HG03520 (cell line): ENCODE results near the gene RELB.
"Not testable (repeated sequence)": the region's sequence is repeated elsewhere in the genome, so short reads cannot be mapped to it uniquely, and the experiment has no call there.

ENCODE experiments used
- ATAC-seq: cut with Tn5 transposase; IDR thresholded peaks from one replicate; pipeline ENCODE4 v1.9.1; 2021; ENCODE audit warnings: mild to moderate bottlenecking, moderate library complexity; ENCODE audit not compliant: unreplicated experiment

The RELB gene

GRCh38 chr19:44987148-44987675 is 14.1 kb upstream of the RELB start:
- no peak for ATAC-seq

DNA sequence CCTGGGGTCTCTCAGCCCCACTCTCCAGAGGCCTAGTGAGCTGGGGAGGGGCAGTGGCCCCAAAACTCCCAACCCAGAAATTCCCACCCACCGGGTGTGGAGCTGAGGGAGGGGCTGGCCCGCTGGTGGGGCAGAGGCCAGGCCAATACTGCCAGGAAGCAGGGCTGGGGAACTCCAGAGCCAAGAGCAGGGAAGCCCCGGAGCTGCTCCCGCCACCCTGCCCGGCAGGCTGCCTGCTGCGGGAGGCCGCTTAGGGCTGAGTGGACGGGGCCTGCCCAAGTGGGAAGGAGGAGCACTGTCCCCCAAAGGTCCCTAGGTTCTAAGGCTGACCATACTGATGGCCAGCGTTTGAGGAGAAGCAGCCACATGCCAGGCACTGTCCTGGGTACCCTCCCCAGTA is 13.0 kb upstream of the RELB start:
- ATAC-seq = no peak

- no peak for ATAC-seq
These were observed 12.2 kb upstream of the RELB start for GRCh38 chr19:44988896-44989556.

GRCh38 chr19:44990459-44990858 is 10.8 kb upstream of the RELB start:
- ATAC-seq = no peak

GRCh38 chr19:44990966-44991365 is 10.3 kb upstream of the RELB start:
- ATAC-seq = no peak

DNA sequence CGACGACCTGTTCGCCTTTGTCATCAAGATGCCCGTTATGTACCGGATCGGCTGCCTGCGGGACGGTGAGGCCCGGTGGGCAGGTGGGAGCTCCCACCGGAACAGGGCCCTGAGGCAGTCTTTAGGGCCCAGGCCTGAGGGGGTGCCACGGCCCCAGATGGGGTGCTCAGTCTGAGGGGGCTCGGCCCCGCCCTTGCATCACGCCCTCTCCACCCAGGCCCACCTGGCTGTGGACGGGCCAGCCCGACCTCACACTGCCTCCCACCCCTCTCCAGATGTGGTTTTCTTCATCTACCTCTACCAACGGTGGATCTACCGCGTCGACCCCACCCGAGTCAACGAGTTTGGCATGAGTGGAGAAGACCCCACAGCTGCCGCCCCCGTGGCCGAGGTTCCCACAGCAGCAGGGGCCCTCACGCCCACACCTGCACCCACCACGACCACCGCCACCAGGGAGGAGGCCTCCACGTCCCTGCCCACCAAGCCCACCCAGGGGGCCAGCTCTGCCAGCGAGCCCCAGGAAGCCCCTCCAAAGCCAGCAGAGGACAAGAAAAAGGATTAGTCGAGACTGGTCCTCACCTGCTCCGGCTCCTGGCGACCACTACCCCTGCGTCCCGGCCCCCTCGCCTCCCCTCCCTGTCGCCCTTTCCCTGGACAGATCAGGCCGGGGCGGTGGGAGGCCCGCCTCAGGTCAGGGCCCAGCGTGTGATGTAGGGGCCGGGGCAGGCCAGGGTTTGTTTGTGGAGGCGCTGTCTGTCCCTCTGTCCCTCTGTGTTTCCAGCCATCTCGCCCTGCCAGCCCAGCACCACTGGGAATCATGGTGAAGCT is 8.7 kb upstream of the RELB start:
- ATAC-seq = no peak

DNA sequence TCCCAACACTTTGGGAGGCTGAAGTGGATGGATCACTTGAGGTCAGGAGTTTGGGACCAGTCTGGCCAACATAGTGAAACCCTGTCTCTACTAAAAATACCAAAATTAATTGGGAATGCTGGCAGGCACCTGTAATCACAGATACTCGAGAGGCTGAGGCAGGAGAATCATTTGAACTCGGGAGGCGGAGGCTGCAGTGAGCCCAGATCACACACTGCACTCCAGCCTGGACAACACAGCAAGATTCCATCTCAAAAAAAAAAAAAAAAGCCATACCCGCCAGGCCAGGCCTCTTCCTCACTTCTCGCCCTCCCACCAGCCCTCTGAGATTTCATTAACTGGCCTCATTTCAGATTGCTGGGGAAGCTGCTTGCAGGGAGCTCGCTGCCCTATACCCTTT is 7.7 kb upstream of the RELB start:
- ATAC-seq = no peak

DNA sequence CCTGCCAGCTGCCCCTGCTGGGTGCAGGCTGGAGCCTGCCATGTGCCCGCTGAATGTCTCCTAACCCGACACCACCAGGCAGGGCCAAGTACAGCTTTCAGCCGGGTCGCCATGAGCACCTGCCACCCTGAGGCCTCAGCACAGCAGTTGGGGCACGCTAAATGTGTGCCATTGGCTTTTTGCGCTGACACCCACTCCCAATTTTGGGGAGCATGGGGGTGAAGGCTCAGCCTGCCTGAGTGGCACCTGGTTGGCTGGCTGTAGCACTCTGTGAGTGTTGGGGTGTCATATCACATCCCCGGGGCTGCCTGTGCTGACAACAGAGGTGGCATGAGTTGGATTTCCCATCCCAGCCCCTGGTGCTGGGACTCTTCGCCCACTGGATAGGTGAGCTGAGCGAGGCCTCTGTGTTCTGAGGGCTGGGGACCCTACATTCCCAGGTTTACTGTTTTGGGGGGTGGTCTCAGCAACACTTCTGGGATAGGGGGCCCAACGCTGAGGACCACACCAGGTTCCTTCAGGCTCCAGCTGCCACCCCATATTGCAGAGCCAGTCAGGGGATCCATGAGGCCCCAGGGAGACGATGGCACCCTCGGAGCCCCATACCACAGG is 7.2 kb upstream of the RELB start:
- ATAC-seq = no peak

DNA sequence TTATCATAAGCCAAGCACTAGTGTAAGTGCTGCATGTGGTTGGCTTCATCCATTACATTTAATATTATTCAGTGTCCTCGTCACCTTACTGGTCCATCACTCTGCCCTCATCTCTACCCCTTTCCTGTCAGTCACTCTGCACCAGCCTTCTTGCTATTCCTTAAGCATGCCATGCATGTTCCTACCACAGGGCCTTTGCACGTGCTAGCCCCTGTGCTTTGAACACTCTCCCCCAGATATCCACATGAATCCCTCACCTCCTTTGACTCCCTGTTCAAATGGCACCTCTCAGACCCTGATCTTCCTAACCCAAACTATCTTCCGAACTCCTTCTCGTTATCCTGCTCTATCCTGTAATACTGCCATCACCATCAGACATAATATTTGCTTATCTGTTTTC is 3.2 kb upstream of the RELB start:
- ATAC-seq = no peak

GRCh38 chr19:44999131-44999925 is 1.9 kb upstream of the RELB start:
- not testable (repeated sequence) for ATAC-seq

- ATAC-seq = not testable (repeated sequence)
These were observed 599 bp upstream of the RELB start for GRCh38 chr19:45000665-45001064.

GRCh38 chr19:45003485-45003884 is 2.2 kb downstream of the RELB start:
- ATAC-seq = no peak

- ATAC-seq = no peak
These were observed 4.5 kb downstream of the RELB start for GRCh38 chr19:45005787-45006186.

DNA sequence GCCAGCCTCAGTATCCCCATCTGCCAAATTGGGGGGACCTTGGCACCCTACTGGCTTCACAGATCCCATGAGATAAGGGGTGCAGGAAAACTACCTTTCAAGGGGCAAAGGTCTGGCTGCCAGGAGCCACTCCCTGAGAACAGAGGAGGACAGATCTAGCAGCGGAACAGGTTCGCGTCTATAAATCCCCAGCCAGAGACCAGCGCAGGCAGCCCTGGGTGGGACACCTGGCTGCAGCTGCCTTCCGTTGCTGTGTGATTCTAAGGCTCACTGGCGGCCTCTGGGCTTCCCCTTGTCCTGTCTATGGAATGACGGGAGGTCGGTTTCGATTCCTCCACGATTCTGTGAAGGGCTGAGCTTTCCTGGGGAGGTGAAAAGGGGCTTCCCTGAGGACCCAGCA is 7.3 kb downstream of the RELB start:
- ATAC-seq = no peak

- ATAC-seq = no peak
These were observed 8.5 kb downstream of the RELB start for GRCh38 chr19:45009625-45010255.

- ATAC-seq = no peak
These were observed 9.0 kb downstream of the RELB start for GRCh38 chr19:45010306-45010705.

- ATAC-seq = no peak
These were observed 10.7 kb downstream of the RELB start for GRCh38 chr19:45011959-45012358.

DNA sequence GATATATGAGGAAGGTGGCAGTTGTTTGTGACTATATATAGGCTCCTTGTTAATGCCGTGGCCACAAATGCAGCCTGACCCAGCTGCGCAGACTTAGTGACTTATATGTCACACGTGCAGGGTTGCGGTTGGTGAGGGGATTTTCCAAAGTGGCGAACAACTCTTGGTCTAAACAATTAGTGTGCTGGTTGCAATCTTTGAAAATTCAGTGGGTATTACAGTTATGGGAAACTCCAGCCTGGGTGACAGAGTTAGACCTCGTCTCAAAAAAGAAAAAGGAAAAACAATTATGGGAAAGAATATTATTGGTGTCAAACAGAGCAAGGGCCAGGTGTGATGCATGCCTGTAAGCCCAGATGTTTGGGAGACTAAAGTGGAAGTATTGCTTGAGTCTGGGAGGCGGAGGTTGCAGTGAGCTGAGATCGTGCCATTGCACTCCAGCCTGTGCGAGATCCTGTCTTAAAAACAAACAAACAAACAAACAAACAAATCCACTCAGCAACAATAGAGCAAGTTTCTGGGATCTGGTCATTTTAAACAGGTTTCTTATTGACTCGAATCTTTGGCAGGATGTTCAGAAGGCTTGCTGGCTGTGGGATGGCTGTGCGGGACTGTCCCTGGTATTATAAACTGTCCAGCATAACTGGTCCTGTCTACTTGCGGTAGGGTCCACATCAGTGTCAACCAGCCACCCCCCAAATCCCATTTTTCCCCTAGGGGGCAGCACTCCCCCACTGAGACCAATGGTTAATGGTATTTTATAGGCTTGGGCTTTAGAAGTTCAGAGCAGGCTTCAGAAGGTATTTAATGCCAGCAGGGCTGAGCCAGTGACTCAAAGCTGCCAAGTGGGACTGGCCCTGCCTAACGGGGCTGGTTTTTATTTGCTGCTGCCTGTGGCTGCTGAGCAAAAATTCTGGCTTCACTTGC is 15.4 kb downstream of the RELB start:
- peak; percentile 72 for ATAC-seq

- no peak for ATAC-seq
These were observed 17.9 kb downstream of the RELB start for GRCh38 chr19:45019187-45019586.
